ENCODE results near the gene HIGD1C.

Gene HIGD1C

GRCh38 chr12:50933459-50934124 lies 18.8 kb upstream of the HIGD1C start:
- H3K36me3 ChIP-seq (ENCODE audit: control insufficient read depth, low read length) = no peaks in the 10 kb centered on the region
- no peaks in the 10 kb centered on the region for H3K9me2 ChIP-seq (replicated peaks; ENCODE audit: control insufficient read depth, low read length)
- no peak overlapping the region for H3K4me3 ChIP-seq (ENCODE audit: low read length)
- H3K27me3 ChIP-seq (ENCODE audit: control insufficient read depth, low read length) = no peaks in the 10 kb centered on the region
- peaks cover 20% of the 10 kb centered on the region for H3K9me3 ChIP-seq (ENCODE audit: control insufficient read depth, insufficient read depth, low read length)
- no peak overlapping the region for H3K4me2 ChIP-seq (ENCODE audit: low read length)
- H3F3A ChIP-seq (ENCODE audit: control insufficient read depth, insufficient read depth) = no peaks in the 10 kb centered on the region
- no peak overlapping the region for H3K27ac ChIP-seq (ENCODE audit: low read depth, low read length)
- peaks cover 5% of the 10 kb centered on the region; the same call in 1 of the 2 replicates for H3K4me1 ChIP-seq (ENCODE audit: control insufficient read depth, low read length)
- no peaks in the 10 kb centered on the region for H4K20me1 ChIP-seq (ENCODE audit: control insufficient read depth, insufficient read depth, low read depth, low read length)
- no peaks in the 10 kb centered on the region for H3K79me2 ChIP-seq (ENCODE audit: control insufficient read depth, low read length)
- TF ChIP-seq, protein P1, sequence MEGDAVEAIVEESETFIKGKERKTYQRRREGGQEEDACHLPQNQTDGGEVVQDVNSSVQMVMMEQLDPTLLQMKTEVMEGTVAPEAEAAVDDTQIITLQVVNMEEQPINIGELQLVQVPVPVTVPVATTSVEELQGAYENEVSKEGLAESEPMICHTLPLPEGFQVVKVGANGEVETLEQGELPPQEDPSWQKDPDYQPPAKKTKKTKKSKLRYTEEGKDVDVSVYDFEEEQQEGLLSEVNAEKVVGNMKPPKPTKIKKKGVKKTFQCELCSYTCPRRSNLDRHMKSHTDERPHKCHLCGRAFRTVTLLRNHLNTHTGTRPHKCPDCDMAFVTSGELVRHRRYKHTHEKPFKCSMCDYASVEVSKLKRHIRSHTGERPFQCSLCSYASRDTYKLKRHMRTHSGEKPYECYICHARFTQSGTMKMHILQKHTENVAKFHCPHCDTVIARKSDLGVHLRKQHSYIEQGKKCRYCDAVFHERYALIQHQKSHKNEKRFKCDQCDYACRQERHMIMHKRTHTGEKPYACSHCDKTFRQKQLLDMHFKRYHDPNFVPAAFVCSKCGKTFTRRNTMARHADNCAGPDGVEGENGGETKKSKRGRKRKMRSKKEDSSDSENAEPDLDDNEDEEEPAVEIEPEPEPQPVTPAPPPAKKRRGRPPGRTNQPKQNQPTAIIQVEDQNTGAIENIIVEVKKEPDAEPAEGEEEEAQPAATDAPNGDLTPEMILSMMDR (IDR thresholded peaks at IDR 0.05; ENCODE audit: low read depth, low read length, poor library complexity, severe bottlenecking) = no peak
- no peak for TF ChIP-seq EZH2phosphoT487 (IDR thresholded peaks at IDR 0.05; ENCODE audit: borderline replicate concordance, low read length)

- Histone ChIP-seq H3K27me3 (ENCODE audit: control insufficient read depth, low read length) (no peaks in the 10 kb centered on the region), H3F3A (ENCODE audit: control insufficient read depth, insufficient read depth) (no peaks in the 10 kb centered on the region), H3K4me1 (ENCODE audit: control insufficient read depth, low read length) (peaks cover 5% of the 10 kb centered on the region; the same call in 1 of the 2 replicates), H3K9me3 (ENCODE audit: control insufficient read depth, insufficient read depth, low read length) (peaks cover 23% of the 10 kb centered on the region), H3K4me3 (ENCODE audit: low read length) (no peak overlapping the region), H3K27ac (ENCODE audit: low read depth, low read length) (no peak overlapping the region), H3K79me2 (ENCODE audit: control insufficient read depth, low read length) (no peaks in the 10 kb centered on the region), H3K36me3 (ENCODE audit: control insufficient read depth, low read length) (no peaks in the 10 kb centered on the region), H4K20me1 (ENCODE audit: control insufficient read depth, insufficient read depth, low read depth, low read length) (no peaks in the 10 kb centered on the region), H3K4me2 (ENCODE audit: low read length) (no peak overlapping the region), H3K9me2 (replicated peaks; ENCODE audit: control insufficient read depth, low read length) (no peaks in the 10 kb centered on the region)
- no peak for TF ChIP-seq EZH2phosphoT487 (IDR thresholded peaks at IDR 0.05; ENCODE audit: borderline replicate concordance, low read length)
- TF ChIP-seq, protein P1 (IDR thresholded peaks at IDR 0.05; ENCODE audit: low read depth, low read length, poor library complexity, severe bottlenecking) = no peak
Measured at GRCh38 chr12:50934371-50934851, 17.9 kb upstream of the HIGD1C start.

- TF ChIP-seq EZH2phosphoT487 (IDR thresholded peaks at IDR 0.05; ENCODE audit: borderline replicate concordance, low read length) = no peak
- TF ChIP-seq, protein P1 (IDR thresholded peaks at IDR 0.05; ENCODE audit: low read depth, low read length, poor library complexity, severe bottlenecking) = no peak
- Histone ChIP-seq H3F3A (ENCODE audit: control insufficient read depth, insufficient read depth) (no peaks in the 10 kb centered on the region), H3K4me3 (ENCODE audit: low read length) (no peak overlapping the region), H3K36me3 (ENCODE audit: control insufficient read depth, low read length) (no peaks in the 10 kb centered on the region), H3K27me3 (ENCODE audit: control insufficient read depth, low read length) (no peaks in the 10 kb centered on the region), H3K9me3 (ENCODE audit: control insufficient read depth, insufficient read depth, low read length) (peaks cover 23% of the 10 kb centered on the region), H3K27ac (ENCODE audit: low read depth, low read length) (no peak overlapping the region), H3K79me2 (ENCODE audit: control insufficient read depth, low read length) (no peaks in the 10 kb centered on the region), H3K9me2 (replicated peaks; ENCODE audit: control insufficient read depth, low read length) (no peaks in the 10 kb centered on the region), H3K4me2 (ENCODE audit: low read length) (no peak overlapping the region), H3K4me1 (ENCODE audit: control insufficient read depth, low read length) (peaks cover 5% of the 10 kb centered on the region; the same call in 1 of the 2 replicates), H4K20me1 (ENCODE audit: control insufficient read depth, insufficient read depth, low read depth, low read length) (no peaks in the 10 kb centered on the region)
Measured at GRCh38 chr12:50934981-50935807, 17.1 kb upstream of the HIGD1C start.
